H9 (cell line): ENCODE data around the gene UTP14A. TPM values are rescaled to one million over a fixed set of nuclear protein-coding genes. Genes with fewer than 3 reads are reported as not detected.

Experiments
- DNase-seq: peaks from one replicate; pipeline ENCODE4 v3.0.0-alpha.2; 2017
- H2AFZ ChIP-seq: one replicate; pipeline ENCODE4 v1.6.1; 2013; ENCODE audit warnings: mild to moderate bottlenecking, low read length, control low read depth, moderate library complexity
- H2AK5ac ChIP-seq: 2 replicates; pipeline ENCODE4 v1.6.1; 2013; ENCODE audit warnings: low read length, control low read depth, mixed read lengths; ENCODE audit not compliant: insufficient read length
- H2BK120ac ChIP-seq: one replicate; pipeline ENCODE4 v1.6.1; 2013; ENCODE audit warnings: low read depth, mild to moderate bottlenecking, low read length, control low read depth, inconsistent platforms; ENCODE audit not compliant: poor library complexity, severe bottlenecking
- H2BK12ac ChIP-seq: 2 replicates; pipeline ENCODE4 v1.6.1; 2013; ENCODE audit warnings: low read length, control low read depth, mixed read lengths, low read depth; ENCODE audit not compliant: insufficient read length
- H2BK15ac ChIP-seq: 2 replicates; pipeline ENCODE4 v1.6.1; 2013; ENCODE audit warnings: low read depth, low read length, control low read depth
- H2BK20ac ChIP-seq: one replicate; pipeline ENCODE4 v1.6.1; 2013; ENCODE audit warnings: low read depth, mild to moderate bottlenecking, low read length, control low read depth, inconsistent platforms; ENCODE audit not compliant: poor library complexity, severe bottlenecking
- H2BK5ac ChIP-seq: 2 replicates; pipeline ENCODE4 v1.6.1; 2013; ENCODE audit warnings: low read length, control low read depth, mixed read lengths; ENCODE audit not compliant: insufficient read length
- H3K14ac ChIP-seq: 2 replicates; pipeline ENCODE4 v1.6.1; 2013; ENCODE audit warnings: low read length, control low read depth; ENCODE audit not compliant: insufficient read depth
- H3K18ac ChIP-seq: 2 replicates; pipeline ENCODE4 v1.6.1; 2013; ENCODE audit warnings: low read depth, mild to moderate bottlenecking, mixed read lengths, low read length, control low read depth; ENCODE audit not compliant: insufficient read length
- H3K23ac ChIP-seq: 2 replicates; pipeline ENCODE4 v1.6.1; 2013; ENCODE audit warnings: low read length, control low read depth, mixed read lengths, low read depth; ENCODE audit not compliant: insufficient read length
- H3K23me2 ChIP-seq: 2 replicates; pipeline ENCODE4 v1.6.1; 2013; ENCODE audit warnings: low read depth, mild to moderate bottlenecking, mixed read lengths, low read length, control low read depth; ENCODE audit not compliant: insufficient read length, poor library complexity, severe bottlenecking
- H3K27ac ChIP-seq: 2 replicates; pipeline ENCODE4 v1.5.1; 2013; ENCODE audit warnings: low read length, control low read depth, mixed read lengths, low read depth; ENCODE audit not compliant: insufficient read length
- H3K27me3 ChIP-seq: 2 replicates; pipeline ENCODE4 v1.6.1; 2013; ENCODE audit warnings: low read length, control low read depth, inconsistent platforms; ENCODE audit not compliant: insufficient read depth
- H3K4ac ChIP-seq: 2 replicates; pipeline ENCODE4 v1.6.1; 2013; ENCODE audit warnings: low read depth, mild to moderate bottlenecking, control low read depth, inconsistent platforms, low read length, moderate library complexity
- H3K4me1 ChIP-seq: 2 replicates; pipeline ENCODE4 v1.6.1; 2013; ENCODE audit warnings: low read length, control low read depth, inconsistent platforms; ENCODE audit not compliant: insufficient read depth
- H3K4me2 ChIP-seq: 2 replicates; pipeline ENCODE4 v1.6.1; 2013; ENCODE audit warnings: low read length, control low read depth, mixed read lengths; ENCODE audit not compliant: insufficient read length, insufficient read depth
- H3K56ac ChIP-seq: 2 replicates; pipeline ENCODE4 v1.6.1; 2013; ENCODE audit warnings: low read depth, mild to moderate bottlenecking, mixed read lengths, low read length, control low read depth; ENCODE audit not compliant: insufficient read length
- H3K79me1 ChIP-seq: 2 replicates; pipeline ENCODE4 v1.6.1; 2013; ENCODE audit warnings: low read depth, mild to moderate bottlenecking, moderate library complexity, low read length, control low read depth, inconsistent platforms; ENCODE audit not compliant: insufficient read depth, poor library complexity, severe bottlenecking
- H3K79me2 ChIP-seq: 2 replicates; pipeline ENCODE4 v1.6.1; 2013; ENCODE audit warnings: low read length, control low read depth, inconsistent platforms; ENCODE audit not compliant: insufficient read depth
- H3K9ac ChIP-seq: 2 replicates; pipeline ENCODE4 v1.6.1; 2013; ENCODE audit warnings: low read length, control low read depth, mixed read lengths; ENCODE audit not compliant: insufficient read length; ENCODE audit errors: extremely low read depth
- H3K9me3 ChIP-seq: one replicate; pipeline ENCODE4 v1.6.1; 2013; ENCODE audit warnings: low read depth, low read length, inconsistent platforms; ENCODE audit not compliant: control insufficient read depth
- H3T11ph ChIP-seq: one replicate; pipeline ENCODE4 v1.6.1; 2013; ENCODE audit warnings: mild to moderate bottlenecking, low read length, control low read depth, inconsistent platforms
- H4K20me1 ChIP-seq: one replicate; pipeline ENCODE4 v1.6.1; 2013; ENCODE audit not compliant: control insufficient read depth, insufficient read length, insufficient read depth
- H4K5ac ChIP-seq: 2 replicates; pipeline ENCODE4 v1.6.1; 2013; ENCODE audit warnings: low read depth, mild to moderate bottlenecking, mixed read lengths, low read length, control low read depth; ENCODE audit not compliant: insufficient read length
- H4K8ac ChIP-seq: replicated peaks from 2 replicates; pipeline ENCODE4 v1.6.1; 2013; ENCODE audit warnings: low read length, control low read depth, mixed read lengths, low read depth; ENCODE audit not compliant: insufficient read length
- H4K91ac ChIP-seq: 2 replicates; pipeline ENCODE4 v1.6.1; 2013; ENCODE audit warnings: low read depth, mild to moderate bottlenecking, moderate library complexity, mixed read lengths, low read length, control low read depth; ENCODE audit not compliant: insufficient read length
- H3K27ac Mint-ChIP-seq, 3 experiments: 2 replicates in 2 of 3; 3 replicates in 1 of 3; pipeline ENCODE4 v1.8.0; 2020 to 2021; ENCODE audit warnings: mixed read lengths in 3 of 3, mild to moderate bottlenecking in 1 of 3, moderate library complexity in 1 of 3
- H3K27me3 Mint-ChIP-seq: 2 replicates; pipeline ENCODE4 v1.8.0; 2021; ENCODE audit warnings: low read depth, mild to moderate bottlenecking, moderate library complexity, mixed read lengths
- H3K36me3 Mint-ChIP-seq, 3 experiments: 2 replicates in 2 of 3; 3 replicates in 1 of 3; pipeline ENCODE4 v1.8.0; 2020 to 2021; ENCODE audit warnings: low read depth in 3 of 3, mixed read lengths in 3 of 3; ENCODE audit not compliant: insufficient read depth in 1 of 3
- H3K4me1 Mint-ChIP-seq, 2 experiments: 2 replicates each; pipeline ENCODE4 v1.8.0; 2020; ENCODE audit warnings: mixed read lengths in 2 of 2
- H3K4me3 Mint-ChIP-seq, 2 experiments: 2 replicates in 1 of 2; 3 replicates in 1 of 2; pipeline ENCODE4 v1.8.0; 2020 to 2021; ENCODE audit warnings: mild to moderate bottlenecking in 2 of 2, mixed read lengths in 2 of 2, moderate library complexity in 1 of 2
- H3K9me3 Mint-ChIP-seq, 2 experiments: 2 replicates in 1 of 2; 3 replicates in 1 of 2; pipeline ENCODE4 v1.8.0; 2020; ENCODE audit warnings: mild to moderate bottlenecking in 2 of 2, mixed read lengths in 2 of 2, moderate library complexity in 1 of 2
- CTCF ChIP-seq: fragments of 200-600 bp; sonication (generic); conservative IDR thresholded peaks from 3 replicates; pipeline ENCODE4 v1.8.0; 2021; ENCODE audit warnings: antibody characterized with exemption, mild to moderate bottlenecking
- WGBS: extraction: QIAGEN DNeasy Blood & Tissue Kit; methylation state at CpG from one replicate; pipeline ENCODE4 v1.1.7; 2013; ENCODE audit warnings: missing lambda C conversion rate, low lambda C conversion rate, mixed read lengths; ENCODE audit not compliant: insufficient read length; ENCODE audit errors: extremely low coverage; 5-methylcytosine and 5-hydroxymethylcytosine counted together
- total RNA-seq: library from RNA; stranded (reverse); gene quantifications from 2 replicates; pipeline ENCODE4 v1.2.1, GENCODE V29; 2021

UTP14A gene
- total RNA-seq, 1 experiment from 2014 or later, result 37.0 TPM

GRCh38 chrX:129875669-129876068 is 30.3 kb upstream of the UTP14A start:
- Histone ChIP-seq H3K23me2 (no peaks in the 10 kb centered on the region), H4K91ac (no peak overlapping the region), H3K27me3 (no peaks in the 10 kb centered on the region), H3K9ac (no peak overlapping the region), H3T11ph (no peak overlapping the region), H3K18ac (no peak overlapping the region), H3K4me2 (no peak overlapping the region), H3K14ac (no peak overlapping the region), H2AFZ (no peak overlapping the region), H3K4ac (no peak overlapping the region), H2BK20ac (no peak overlapping the region), H2BK15ac (no peak overlapping the region), H3K23ac (no peak overlapping the region), H2BK12ac (no peak overlapping the region), H2BK120ac (no peak overlapping the region), H2BK5ac (no peak overlapping the region), H3K79me1 (no peaks in the 10 kb centered on the region), H3K4me1 (no peaks in the 10 kb centered on the region), H3K79me2 (no peaks in the 10 kb centered on the region), H3K27ac (no peak overlapping the region), H3K9me3 (peaks cover 23% of the 10 kb centered on the region), H3K56ac (no peak overlapping the region), H4K8ac (no peak overlapping the region), H4K5ac (no peak overlapping the region), H4K20me1 (no peaks in the 10 kb centered on the region), H2AK5ac (no peak overlapping the region)
- Mint-ChIP-seq H3K27ac (no peak overlapping the region), H3K4me1 (peaks cover 0 to 3% of the 10 kb centered on the region in 2 experiments; a peak in 2 of 4 replicates), H3K27me3 (no peaks in the 10 kb centered on the region; the same call in 1 of the 2 replicates), H3K4me3 (no peak overlapping the region), H3K9me3 (peaks cover 6 to 56% of the 10 kb centered on the region in 2 experiments; a peak in 4 of 5 replicates), H3K36me3 (peaks cover 0 to 9% (median 5%) of the 10 kb centered on the region in 3 experiments; a peak in 3 of 7 replicates)
- DNase-seq, result no peak
- no CpG with 5 or more reads among the region's 3 CpGs for WGBS
- no peak for TF ChIP-seq CTCF
